Endothelial cell of umbilical vein (primary cell): ENCODE results near the gene PLK5. TPM values are rescaled to one million over a fixed set of nuclear protein-coding genes. Genes with fewer than 3 reads are reported as not detected.

Experiments
- BruUV-seq: library from RNA; stranded (reverse); fragments of 400-500 nt; replicated peaks from 2 replicates; lab custom pipeline; 2021; lab: Mats Ljungman, UMichigan
- CTCF ChIA-PET: fragments of 300-600, 350-600 bp; sonication (Branson Sonifier 250); formaldehyde crosslinking; loops from one replicate; lab custom pipeline; 2021; ENCODE audit warnings: antibody characterized with exemption, inconsistent platforms; lab: Charles Lee
- POLR2A ChIA-PET: fragments of 300-600, 350-600 bp; sonication (Branson Sonifier 250); formaldehyde crosslinking; loops from one replicate; lab custom pipeline; 2021; ENCODE audit warnings: antibody characterized with exemption, inconsistent platforms; lab: Charles Lee
- DNase-seq: peaks from one replicate; pipeline ENCODE4 v3.0.0-alpha.2; 2011; ENCODE audit warnings: low read depth, low spot score
- FAIRE-seq: peaks from 2 replicates; lab custom pipeline; 2011; peaks lifted over from hg19 to GRCh38; lab: Jason Lieb, UNC
- H2AFZ ChIP-seq: 2 replicates; pipeline ENCODE4 v1.6.0; 2012; ENCODE audit warnings: low read depth, low read length, control low read depth, inconsistent platforms
- H3K27ac ChIP-seq: 2 replicates; pipeline ENCODE4 v1.5.1; 2011; ENCODE audit warnings: low read depth, mild to moderate bottlenecking, control low read depth, low read length, moderate library complexity; ENCODE audit not compliant: insufficient read depth
- H3K27me3 ChIP-seq, 2 experiments: 2 replicates each; pipeline versions ENCODE4 v1.6.0 to v1.6.1; 2011; ENCODE audit warnings: low read length in 2 of 2, mixed read lengths in 1 of 2; ENCODE audit not compliant: control insufficient read depth in 2 of 2, insufficient read depth in 2 of 2
- H3K36me3 ChIP-seq, 2 experiments: 2 replicates in 1 of 2; 3 replicates in 1 of 2; pipeline ENCODE4 v1.5.1; 2011; ENCODE audit warnings: low read length in 2 of 2, mild to moderate bottlenecking in 1 of 2, moderate library complexity in 1 of 2; ENCODE audit not compliant: control insufficient read depth in 2 of 2, insufficient read depth in 2 of 2; ENCODE audit errors: extremely low read depth in 1 of 2
- H3K4me1 ChIP-seq: 3 replicates; pipeline ENCODE4 v1.5.1; 2011; ENCODE audit warnings: mild to moderate bottlenecking, low read length; ENCODE audit not compliant: control insufficient read depth, insufficient read depth; ENCODE audit errors: extremely low read depth
- H3K4me2 ChIP-seq: 2 replicates; pipeline ENCODE4 v1.6.1; 2011; ENCODE audit warnings: low read length, control low read depth, mixed read lengths; ENCODE audit not compliant: insufficient read depth
- H3K4me3 ChIP-seq, 3 experiments: fragments of 200-600 bp in 1 of 3; sonication (generic), shearing (Covaris generic) in 1 of 3; replicated peaks in 1 of 3; 2 replicates each; pipeline ENCODE4 v1.5.1; 2011 to 2016; ENCODE audit warnings: control low read depth in 3 of 3, low read length in 3 of 3, mild to moderate bottlenecking in 2 of 3, inconsistent platforms in 1 of 3, low read depth in 1 of 3, moderate library complexity in 1 of 3; ENCODE audit not compliant: insufficient read depth in 1 of 3
- H3K79me2 ChIP-seq: 2 replicates; pipeline ENCODE4 v1.6.0; 2012; ENCODE audit warnings: low read length, inconsistent platforms; ENCODE audit not compliant: control insufficient read depth, insufficient read depth
- H3K9ac ChIP-seq: replicated peaks from 2 replicates; pipeline ENCODE3; 2011; ENCODE audit warnings: low read length, control low read depth; ENCODE audit not compliant: insufficient read depth; ENCODE audit errors: extremely low read depth
- H3K9me1 ChIP-seq: replicated peaks from 3 replicates; pipeline ENCODE4 v1.6.0; 2011; ENCODE audit warnings: mild to moderate bottlenecking, low read length; ENCODE audit not compliant: control insufficient read depth, insufficient read depth; ENCODE audit errors: extremely low read depth
- H3K9me3 ChIP-seq: replicated peaks from 2 replicates; pipeline ENCODE4 v1.5.1; 2012; ENCODE audit warnings: low read length, inconsistent platforms; ENCODE audit not compliant: control insufficient read depth, insufficient read depth
- H4K20me1 ChIP-seq: replicated peaks from 2 replicates; pipeline ENCODE3; 2011; ENCODE audit warnings: mild to moderate bottlenecking, low read length; ENCODE audit not compliant: control insufficient read depth, insufficient read depth; ENCODE audit errors: extremely low read depth
- CTCF ChIP-seq, 2 donors: IDR thresholded peaks; 1 replicate in 1 of 2; 2 replicates in 1 of 2; pipeline ENCODE4 v1.5.1; 2011; ENCODE audit warnings: low read length in 2 of 2, mild to moderate bottlenecking in 2 of 2, moderate library complexity in 2 of 2, control low read depth in 1 of 2, inconsistent platforms in 1 of 2, low read depth in 1 of 2; ENCODE audit not compliant: insufficient read depth in 1 of 2; ENCODE audit errors: extremely low read depth in 1 of 2
- EZH2 ChIP-seq: IDR thresholded peaks from 2 replicates; pipeline ENCODE4 v1.6.1; 2012; ENCODE audit warnings: borderline replicate concordance, low read depth, mild to moderate bottlenecking, moderate library complexity, low read length, inconsistent platforms; ENCODE audit not compliant: severe bottlenecking
- FOS ChIP-seq: IDR thresholded peaks from 2 replicates; pipeline ENCODE4 v1.6.1; 2011; ENCODE audit warnings: mild to moderate bottlenecking, low read length, moderate library complexity, borderline replicate concordance; ENCODE audit not compliant: insufficient read depth
- GATA2 ChIP-seq: IDR thresholded peaks from 2 replicates; pipeline ENCODE4 v1.7.0; 2011; ENCODE audit warnings: low read depth, mild to moderate bottlenecking, moderate library complexity, mixed read lengths, low read length; ENCODE audit not compliant: insufficient read length, insufficient read depth
- JUN ChIP-seq: IDR thresholded peaks from 2 replicates; pipeline ENCODE4 v1.6.1; 2011; ENCODE audit warnings: borderline replicate concordance, low read depth; ENCODE audit not compliant: insufficient read length, insufficient read depth
- MAX ChIP-seq: IDR thresholded peaks from 2 replicates; pipeline ENCODE4 v1.6.1; 2011; ENCODE audit not compliant: insufficient read depth, insufficient read length
- MYC ChIP-seq: IDR thresholded peaks from one replicate; pipeline ENCODE4 v1.6.1; 2011; ENCODE audit warnings: mild to moderate bottlenecking, low read depth, low read length
- POLR2A ChIP-seq: IDR thresholded peaks from 2 replicates; pipeline ENCODE4 v1.6.1; 2012; ENCODE audit warnings: low read depth, mild to moderate bottlenecking, control low read depth, low read length
- dilution Hi-C: fragments of 300-500 bp; cut with MboI; formaldehyde crosslinking; loops from one replicate; pipeline ENCODE4 v1.15.0; 2019; ENCODE audit warnings: low sequenced_read_pairs; ENCODE audit not compliant: extremely low pct_ligation_motif_present
- intact Hi-C: fragments of 100-400 bp; cut with micrococcal nuclease; formaldehyde crosslinking; loops from one replicate; pipeline ENCODE4 v1.10.0; 2022
- polyA plus RNA-seq, 4 experiments: library from polyadenylated mRNA; depleted of rRNA in 3 of 4; stranded (reverse) in 3 of 4; unstranded in 1 of 4; fragments of >200 nt; gene quantifications; 2 replicates each; pipeline versions ENCODE4 v1.2.1 to v1.2.3, GENCODE V29; 2011 to 2012; ENCODE audit warnings: missing spikeins in 1 of 4
- total RNA-seq: library from RNA; stranded (reverse); gene quantifications from 2 replicates; pipeline ENCODE4 v1.2.3, GENCODE V29; 2021

The PLK5 gene
- total and polyA plus RNA-seq, 2 donors (not counting 3 experiments of a cell fraction or from before 2014, with no cell fraction given), result not detected

- Histone ChIP-seq H3K4me1 (peaks cover 10% of the 10 kb centered on the region), H3K9me1 (no peaks in the 10 kb centered on the region), H3K27ac (no peak overlapping the region), H3K9me3 (no peaks in the 10 kb centered on the region), H3K79me2 (no peaks in the 10 kb centered on the region), H2AFZ (no peak overlapping the region), H3K36me3 (no peaks in the 10 kb centered on the region), H3K4me3 (no peak overlapping the region), H4K20me1 (no peaks in the 10 kb centered on the region), H3K27me3 (peaks cover 0 to 6% of the 10 kb centered on the region in 2 experiments), H3K9ac (no peak overlapping the region), H3K4me2 (no peak overlapping the region)
- intact Hi-C loops, result no loop called here
- no TSS peak for BruUV-seq
- DNase-seq (no peak), FAIRE-seq (no peak)
- ChIA-PET CTCF (no interaction called here), POLR2A (no interaction called here)
- no peak for TF ChIP-seq FOS
- dilution Hi-C loops, result no loop called here
These were observed 36.1 kb upstream of the PLK5 start for GRCh38 chr19:1487576-1488281.

- H3K36me3 ChIP-seq, result no peaks in the 10 kb centered on the region
- intact Hi-C loops (no loop called here), dilution Hi-C loops (no loop called here)
- peaks cover 10% of the 10 kb centered on the region for H3K4me1 ChIP-seq
- H3K4me3 ChIP-seq, result no peak overlapping the region
- POLR2A ChIA-PET, result no interaction called here
- FAIRE-seq (no peak), DNase-seq (no peak)
- peaks cover 0 to 6% of the 10 kb centered on the region in 2 experiments for H3K27me3 ChIP-seq
- TF ChIP-seq EZH2 (no peak), MYC (no peak), MAX (no peak), FOS (no peak), GATA2 (no peak), JUN (no peak), POLR2A (no peak), CTCF (IDR thresholded peaks at IDR 0.05; ENCODE audit: extremely low read depth in 1 of 2, insufficient read depth in 1 of 2, low read depth in 1 of 2, low read length in 2 of 2) (no peak)
- H3K9me3 ChIP-seq, result no peaks in the 10 kb centered on the region
- no peaks in the 10 kb centered on the region for H4K20me1 ChIP-seq
- no peaks in the 10 kb centered on the region for H3K9me1 ChIP-seq
- H3K4me2 ChIP-seq, result no peak overlapping the region
- no TSS peak for BruUV-seq
- no peaks in the 10 kb centered on the region for H3K79me2 ChIP-seq
- H2AFZ ChIP-seq, result no peak overlapping the region
- no peak overlapping the region for H3K9ac ChIP-seq
- CTCF ChIA-PET, result no interaction called here
- no peak overlapping the region for H3K27ac ChIP-seq
These were observed 35.6 kb upstream of the PLK5 start for GRCh38 chr19:1488282-1488601.
